ENCODE results near the gene DEPDC1. TPM values are rescaled to one million over a fixed set of nuclear protein-coding genes. Genes with fewer than 3 reads are reported as not detected.

Gene DEPDC1
- total and polyA plus RNA-seq, 11 donors = 0.04 to 4.2 (median 0.46) TPM; not detected in 1

DNA sequence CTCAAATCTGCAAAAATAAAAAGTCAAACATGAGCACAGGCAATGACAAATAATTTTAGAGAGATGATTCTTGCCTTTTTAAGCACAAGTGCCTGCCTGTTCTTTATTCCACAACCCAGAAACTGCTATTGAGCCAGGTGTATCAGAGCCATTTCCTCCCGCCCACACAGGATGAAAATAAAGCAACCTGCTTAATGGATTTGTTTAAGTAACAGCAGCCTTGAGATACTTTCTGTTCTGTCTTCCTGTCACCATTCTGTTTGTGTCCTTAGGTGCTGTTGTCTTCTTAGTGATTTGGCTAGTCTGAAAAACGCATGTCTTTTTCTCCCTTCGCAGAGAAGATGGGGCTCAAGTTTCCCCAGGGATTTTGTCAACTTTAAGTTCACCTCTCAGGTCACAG lies 58.6 kb downstream of the DEPDC1 start:
- Histone ChIP-seq H3K27ac (no peak overlapping the region), H3K4me3 (no peak overlapping the region), H3K36me3 (no peaks in the 10 kb centered on the region), H3K9me3 (no peaks in the 10 kb centered on the region), H3K4me1 (no peaks in the 10 kb centered on the region), H3K27me3 (peaks cover 0 to 7% (median 0%) of the 10 kb centered on the region in 9 donors)
- DNase-seq = no peak
- no peak for ATAC-seq
- 73 to 82% (median 78%) methylated on average over 3 of the region's 3 CpGs for WGBS, 4 donors
- intact Hi-C loops (cut with DNase I) = loop anchor here in 1 of 10 donors (10.0 kb wide), 1 partner anchor 324 kb away; no protein-coding TSS in a partner anchor
- TF ChIP-seq POLR2A (IDR thresholded peaks at IDR 0.05) = no peak
- TF ChIP-seq, protein P1, sequence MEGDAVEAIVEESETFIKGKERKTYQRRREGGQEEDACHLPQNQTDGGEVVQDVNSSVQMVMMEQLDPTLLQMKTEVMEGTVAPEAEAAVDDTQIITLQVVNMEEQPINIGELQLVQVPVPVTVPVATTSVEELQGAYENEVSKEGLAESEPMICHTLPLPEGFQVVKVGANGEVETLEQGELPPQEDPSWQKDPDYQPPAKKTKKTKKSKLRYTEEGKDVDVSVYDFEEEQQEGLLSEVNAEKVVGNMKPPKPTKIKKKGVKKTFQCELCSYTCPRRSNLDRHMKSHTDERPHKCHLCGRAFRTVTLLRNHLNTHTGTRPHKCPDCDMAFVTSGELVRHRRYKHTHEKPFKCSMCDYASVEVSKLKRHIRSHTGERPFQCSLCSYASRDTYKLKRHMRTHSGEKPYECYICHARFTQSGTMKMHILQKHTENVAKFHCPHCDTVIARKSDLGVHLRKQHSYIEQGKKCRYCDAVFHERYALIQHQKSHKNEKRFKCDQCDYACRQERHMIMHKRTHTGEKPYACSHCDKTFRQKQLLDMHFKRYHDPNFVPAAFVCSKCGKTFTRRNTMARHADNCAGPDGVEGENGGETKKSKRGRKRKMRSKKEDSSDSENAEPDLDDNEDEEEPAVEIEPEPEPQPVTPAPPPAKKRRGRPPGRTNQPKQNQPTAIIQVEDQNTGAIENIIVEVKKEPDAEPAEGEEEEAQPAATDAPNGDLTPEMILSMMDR (IDR thresholded peaks at IDR 0.05) = no peak

DNA sequence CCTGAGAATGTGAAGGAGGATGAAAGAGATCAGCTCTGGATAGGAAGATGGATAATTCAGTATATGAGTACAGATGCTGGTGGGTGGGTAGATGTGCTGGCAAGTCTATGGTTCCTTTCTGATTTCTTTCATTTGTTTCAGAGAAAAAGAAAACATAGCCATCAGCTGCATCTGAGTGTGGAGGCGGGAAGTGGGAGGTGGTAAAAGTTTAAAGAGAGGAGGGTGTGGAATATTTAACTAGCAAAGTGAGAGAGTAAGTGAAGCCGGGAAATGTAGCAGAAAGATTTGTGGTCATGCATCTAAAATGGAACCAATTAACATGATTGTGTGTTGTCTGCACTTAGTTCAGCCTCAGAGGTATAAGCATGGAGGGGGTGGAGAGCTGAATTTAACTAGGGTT lies 63.5 kb downstream of the DEPDC1 start:
- intact Hi-C loops (cut with DNase I) = loop anchor here in 1 of 10 donors (10.0 kb wide), 1 partner anchor 319 kb away; no protein-coding TSS in a partner anchor
- no peak overlapping the region for H3K4me3 ChIP-seq

DNA sequence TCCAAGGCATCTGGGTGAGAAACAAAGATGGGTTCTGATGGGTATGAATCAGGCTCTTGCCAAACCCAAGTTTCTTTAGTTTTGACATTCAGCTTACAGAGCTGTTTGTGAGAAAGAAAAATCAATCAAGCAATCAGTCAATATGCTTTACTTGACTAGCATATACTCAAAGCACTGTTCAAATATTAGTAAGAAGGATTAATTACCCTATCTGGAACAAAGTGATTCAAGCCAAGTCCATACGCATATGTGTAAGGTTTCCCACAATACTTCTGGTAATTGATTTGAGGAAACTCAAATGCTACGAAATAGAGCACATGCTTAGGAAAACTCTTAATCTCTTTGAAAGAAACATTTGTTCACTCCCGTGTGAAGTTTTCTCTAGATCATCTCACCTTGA lies 65.8 kb downstream of the DEPDC1 start:
- Histone ChIP-seq H3K4me1 (no peaks in the 10 kb centered on the region), H3K27me3 (peaks cover 0 to 4% (median 0%) of the 10 kb centered on the region in 9 donors), H3K36me3 (no peaks in the 10 kb centered on the region), H3K4me3 (no peak overlapping the region), H3K27ac (no peak overlapping the region), H3K9me3 (no peaks in the 10 kb centered on the region)
- no peak for DNase-seq
- TF ChIP-seq POLR2A (IDR thresholded peaks at IDR 0.05) = no peak
- no peak for ATAC-seq
- intact Hi-C loops (cut with DNase I) = loop anchor here in 1 of 10 donors (10.0 kb wide), 1 partner anchor 316 kb away; no protein-coding TSS in a partner anchor
- WGBS, 4 donors = 75 to 82% (median 79%) methylated on average over 3 of the region's 3 CpGs

More for the DNA sequence above, 63.5 kb downstream of the DEPDC1 start:
- 81 to 87% (median 84%) methylated on average over 2 of the region's 2 CpGs for WGBS, 4 donors
- no peak overlapping the region for H3K27ac ChIP-seq
- H3K9me3 ChIP-seq = no peaks in the 10 kb centered on the region
- H3K36me3 ChIP-seq = no peaks in the 10 kb centered on the region
- ATAC-seq (no peak), DNase-seq (no peak)
- H3K4me1 ChIP-seq = no peaks in the 10 kb centered on the region
- TF ChIP-seq, protein P1 (IDR thresholded peaks at IDR 0.05) = no peak
- no peak for TF ChIP-seq POLR2A (IDR thresholded peaks at IDR 0.05)
- peaks cover 0 to 7% (median 0%) of the 10 kb centered on the region in 9 donors for H3K27me3 ChIP-seq

DNA sequence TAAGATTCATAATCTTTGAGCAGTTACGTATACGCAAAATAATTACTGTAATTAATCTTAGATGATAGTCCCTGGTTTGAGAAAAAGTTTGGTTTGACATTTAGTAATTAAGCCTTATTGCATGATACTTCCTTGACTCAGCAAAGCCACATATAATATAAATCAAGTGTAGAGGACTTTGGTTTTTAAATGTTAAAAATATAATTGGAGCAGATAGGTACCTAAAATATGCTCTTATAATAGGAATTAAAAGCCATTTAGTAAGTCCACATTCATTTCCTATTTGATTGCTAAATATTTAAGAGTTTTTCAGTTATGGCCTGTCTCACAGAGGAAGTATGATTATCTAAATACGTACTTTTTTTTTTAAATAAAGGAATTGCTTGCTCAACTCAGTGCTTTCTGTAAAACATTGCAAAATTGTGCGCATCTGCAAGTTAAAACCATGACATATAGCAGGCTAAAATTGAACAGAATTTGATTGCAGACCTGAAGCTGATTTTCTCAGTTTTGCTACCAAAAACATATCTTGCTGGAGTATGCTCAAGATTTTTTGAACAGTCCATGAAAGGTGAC lies 67.6 kb downstream of the DEPDC1 start:
- H3K4me1 ChIP-seq = no peaks in the 10 kb centered on the region
- intact Hi-C loops (cut with DNase I) = no loop called here
- WGBS, 4 donors = 84 to 88% (median 86%) methylated on average over 4 of the region's 4 CpGs
- ATAC-seq = no peak
- no peaks in the 10 kb centered on the region for H3K9me3 ChIP-seq
- no peak for DNase-seq
- H3K27me3 ChIP-seq = no peaks in the 10 kb centered on the region
- H3K36me3 ChIP-seq = no peaks in the 10 kb centered on the region
- TF ChIP-seq POLR2A (IDR thresholded peaks at IDR 0.05) = no peak
- TF ChIP-seq, protein P1 (IDR thresholded peaks at IDR 0.05) = no peak
- H3K27ac ChIP-seq = peak overlapping the region in 1 of 12 donors; percentile 34
- H3K4me3 ChIP-seq = no peak overlapping the region

DNA sequence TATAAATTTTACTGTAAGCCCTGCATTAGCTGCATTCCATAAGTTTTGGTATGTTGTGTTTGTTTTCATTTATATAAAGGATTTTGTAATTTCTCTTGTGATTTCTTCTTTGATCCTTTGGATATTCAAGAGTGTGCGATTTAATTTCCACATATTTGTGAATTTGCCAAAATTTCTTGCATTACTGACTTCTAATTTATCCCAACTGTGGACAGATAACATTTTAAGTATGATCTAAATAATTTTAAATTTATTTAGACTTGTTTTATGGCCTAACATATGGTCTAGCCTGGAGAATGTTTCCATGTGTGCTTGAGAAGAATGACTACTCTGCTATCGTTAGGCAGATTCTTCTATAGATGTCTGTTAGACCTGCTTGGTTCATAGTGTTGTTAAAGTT lies 70.3 kb downstream of the DEPDC1 start:
- no peak for TF ChIP-seq POLR2A (IDR thresholded peaks at IDR 0.05)
- Histone ChIP-seq H3K4me1 (no peaks in the 10 kb centered on the region), H3K9me3 (no peaks in the 10 kb centered on the region), H3K27ac (no peak overlapping the region), H3K36me3 (no peaks in the 10 kb centered on the region), H3K27me3 (no peaks in the 10 kb centered on the region), H3K4me3 (no peak overlapping the region)
- WGBS, 4 donors = 87 to 96% (median 92%) methylated on average over 2 of the region's 2 CpGs
- no peak for ATAC-seq
- DNase-seq = no peak
- intact Hi-C loops (cut with DNase I) = no loop called here

Other genes with a start within 250 kb of the DEPDC1 start
- not detected for gene RPE65, start 47.1 kb downstream of the DEPDC1 start, total RNA-seq
- not detected for gene RPE65, start 47.1 kb downstream of the DEPDC1 start, polyA plus RNA-seq

Data from heart left ventricle (tissue), 16 donors.